Thyroid gland (tissue), 4 donors: ENCODE measurements around the gene PLPPR5. TPM values are rescaled to one million over a fixed set of nuclear protein-coding genes. Genes with fewer than 3 reads are reported as not detected.

Source experiments
- DNase-seq, 2 donors: peaks; one replicate each; pipeline ENCODE4 v3.0.0-alpha.2; 2019
- H3K27ac ChIP-seq, 3 donors: fragments of 200-600 bp; sonication (generic); 1 replicate in 2 of 3; 2 replicates in 1 of 3; pipeline ENCODE4 v1.5.1; 2016 to 2019; ENCODE audit warnings: mild to moderate bottlenecking in 1 of 3, moderate library complexity in 1 of 3
- H3K27me3 ChIP-seq: fragments of 200-600 bp; sonication (generic); one replicate; pipeline ENCODE4 v1.5.1; 2019
- H3K36me3 ChIP-seq, 2 donors: fragments of 200-600 bp; sonication (generic); one replicate each; pipeline ENCODE4 v1.5.1; 2016 to 2019
- H3K4me1 ChIP-seq, 2 donors: fragments of 200-600 bp; sonication (generic); one replicate each; pipeline ENCODE4 v1.5.1; 2017 to 2019
- H3K4me3 ChIP-seq, 3 donors: fragments of 200-600 bp; sonication (generic); replicated peaks in 1 of 3; 1 replicate in 2 of 3; 2 replicates in 1 of 3; pipeline ENCODE4 v1.5.1; 2016; ENCODE audit warnings: mild to moderate bottlenecking in 1 of 3
- H3K9me3 ChIP-seq: fragments of 200-600 bp; sonication (generic); one replicate; pipeline ENCODE4 v1.5.1; 2017
- POLR2A ChIP-seq, 2 donors: fragments of 450-650 bp; IDR thresholded peaks; one replicate each; pipeline ENCODE4 v1.6.1; 2017; ENCODE audit warnings: antibody characterized with exemption in 2 of 2, mild to moderate bottlenecking in 2 of 2, moderate library complexity in 1 of 2
- WGBS, 2 donors: methylation state at CpG; one replicate each; pipeline ENCODE4 v1.1.5; 2017; 5-methylcytosine and 5-hydroxymethylcytosine counted together
- intact Hi-C: fragments of 100-400 bp; cut with DNase I; formaldehyde crosslinking; loops from one replicate; pipeline ENCODE4 v1.15.1; 2023
- total RNA-seq, 4 donors: library from RNA; depleted of rRNA; stranded (reverse); fragments of >200 nt; gene quantifications; one replicate each; pipeline ENCODE4 v1.2.3, GENCODE V29; 2016
- TF ChIP-seq, protein P1 (sequence below), 6 experiments: fragments of 200-600 bp in 3 of 6; fragments of 450-650 bp in 3 of 6; sonication (generic) in 3 of 6; IDR thresholded peaks; one replicate each; pipeline ENCODE4 v1.5.1; 2016 to 2019; ENCODE audit warnings: antibody characterized with exemption in 6 of 6, mild to moderate bottlenecking in 2 of 6, inconsistent platforms in 1 of 6, moderate library complexity in 1 of 6

PLPPR5 gene
- total RNA-seq, 4 donors from 2014 or later, result not detected

GRCh38 chr1:99003581-99004253 is 944 bp downstream of the PLPPR5 start:
- intact Hi-C loops, result no loop called here
- Histone ChIP-seq H3K36me3 (no peaks in the 10 kb centered on the region), H3K27me3 (peaks cover 8% of the 10 kb centered on the region), H3K4me1 (peaks cover 0 to 16% of the 10 kb centered on the region in 2 donors), H3K4me3 (no peak overlapping the region), H3K9me3 (no peaks in the 10 kb centered on the region), H3K27ac (no peak overlapping the region)
- TF ChIP-seq, protein P1, sequence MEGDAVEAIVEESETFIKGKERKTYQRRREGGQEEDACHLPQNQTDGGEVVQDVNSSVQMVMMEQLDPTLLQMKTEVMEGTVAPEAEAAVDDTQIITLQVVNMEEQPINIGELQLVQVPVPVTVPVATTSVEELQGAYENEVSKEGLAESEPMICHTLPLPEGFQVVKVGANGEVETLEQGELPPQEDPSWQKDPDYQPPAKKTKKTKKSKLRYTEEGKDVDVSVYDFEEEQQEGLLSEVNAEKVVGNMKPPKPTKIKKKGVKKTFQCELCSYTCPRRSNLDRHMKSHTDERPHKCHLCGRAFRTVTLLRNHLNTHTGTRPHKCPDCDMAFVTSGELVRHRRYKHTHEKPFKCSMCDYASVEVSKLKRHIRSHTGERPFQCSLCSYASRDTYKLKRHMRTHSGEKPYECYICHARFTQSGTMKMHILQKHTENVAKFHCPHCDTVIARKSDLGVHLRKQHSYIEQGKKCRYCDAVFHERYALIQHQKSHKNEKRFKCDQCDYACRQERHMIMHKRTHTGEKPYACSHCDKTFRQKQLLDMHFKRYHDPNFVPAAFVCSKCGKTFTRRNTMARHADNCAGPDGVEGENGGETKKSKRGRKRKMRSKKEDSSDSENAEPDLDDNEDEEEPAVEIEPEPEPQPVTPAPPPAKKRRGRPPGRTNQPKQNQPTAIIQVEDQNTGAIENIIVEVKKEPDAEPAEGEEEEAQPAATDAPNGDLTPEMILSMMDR (IDR thresholded peaks at IDR 0.05), result no peak
- no peak for TF ChIP-seq POLR2A (IDR thresholded peaks at IDR 0.05)
- DNase-seq, result no peak
- WGBS, 2 donors, result 9% methylated on average over 20 of the region's 20 CpGs

GRCh38 chr1:98992844-98993243 is 11.8 kb downstream of the PLPPR5 start:
- intact Hi-C loops, result no loop called here
- no peaks in the 10 kb centered on the region for H3K9me3 ChIP-seq
- H3K4me1 ChIP-seq, result no peaks in the 10 kb centered on the region
- DNase-seq, result no peak
- H3K27me3 ChIP-seq, result no peaks in the 10 kb centered on the region
- no peak overlapping the region for H3K27ac ChIP-seq
- 71 to 72% methylated on average over 3 of the region's 3 CpGs for WGBS, 2 donors
- TF ChIP-seq, protein P1 (IDR thresholded peaks at IDR 0.05), result no peak
- no peak for TF ChIP-seq POLR2A (IDR thresholded peaks at IDR 0.05)
- H3K4me3 ChIP-seq, result no peak overlapping the region
- no peaks in the 10 kb centered on the region for H3K36me3 ChIP-seq

DNA sequence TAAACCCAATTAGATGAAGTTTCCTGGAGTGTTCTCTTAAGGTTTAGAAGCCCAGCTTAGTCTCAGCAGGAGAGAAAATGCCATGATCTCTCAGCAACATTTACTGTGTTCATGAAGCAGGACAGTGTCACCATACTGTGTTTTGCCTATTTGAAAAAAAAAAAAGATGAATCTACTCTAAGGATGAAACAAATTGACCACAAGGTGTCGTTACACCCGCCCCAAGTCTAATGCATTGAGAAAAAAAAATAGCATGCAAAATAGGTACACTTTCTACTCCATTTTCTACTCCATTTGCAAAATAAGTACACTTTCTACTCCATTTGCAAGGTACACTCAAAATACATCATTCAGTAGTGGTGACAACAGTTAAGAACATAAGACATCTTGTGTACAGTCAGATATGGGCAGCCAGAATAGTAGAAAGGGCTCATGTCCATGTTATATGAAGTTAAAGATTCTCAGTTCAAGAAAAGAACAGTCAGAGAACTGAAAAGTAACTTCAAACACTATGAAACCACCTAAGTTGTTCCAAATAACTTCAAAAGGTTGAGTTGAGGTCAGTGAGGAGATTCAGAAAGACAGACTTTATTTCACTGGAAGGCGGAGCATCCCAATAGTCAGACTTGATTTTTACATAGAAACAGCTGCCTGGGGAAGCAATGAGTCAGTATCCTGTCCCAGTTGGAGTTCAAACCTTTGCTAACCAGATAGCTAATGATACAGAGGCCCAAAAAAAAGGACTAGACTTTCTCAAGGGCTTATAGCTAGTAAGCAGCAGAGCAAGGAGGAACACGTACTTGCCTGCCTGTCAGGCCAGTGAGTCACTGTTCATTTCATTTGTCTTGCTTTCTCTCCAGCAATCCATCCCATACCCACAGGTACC is 13.3 kb downstream of the PLPPR5 start:
- no peaks in the 10 kb centered on the region for H3K4me1 ChIP-seq
- WGBS, 2 donors, result 71% methylated on average over 4 of the region's 4 CpGs

GRCh38 chr1:98989556-98989907 is 15.1 kb downstream of the PLPPR5 start:
- TF ChIP-seq POLR2A (IDR thresholded peaks at IDR 0.05), result no peak
- TF ChIP-seq, protein P1 (IDR thresholded peaks at IDR 0.05), result no peak
- Histone ChIP-seq H3K4me3 (no peak overlapping the region), H3K4me1 (no peaks in the 10 kb centered on the region), H3K9me3 (no peaks in the 10 kb centered on the region), H3K27ac (no peak overlapping the region), H3K36me3 (no peaks in the 10 kb centered on the region), H3K27me3 (no peaks in the 10 kb centered on the region)
- no peak for DNase-seq
- WGBS, 2 donors, result 86 to 89% methylated on average over 1 of the region's 1 CpG
- intact Hi-C loops, result no loop called here

More for the DNA sequence above, 13.3 kb downstream of the PLPPR5 start:
- TF ChIP-seq, protein P1 (IDR thresholded peaks at IDR 0.05), result no peak
- no peak for TF ChIP-seq POLR2A (IDR thresholded peaks at IDR 0.05)
- no peak for DNase-seq
- no peak overlapping the region for H3K27ac ChIP-seq
- no peaks in the 10 kb centered on the region for H3K36me3 ChIP-seq
- no peak overlapping the region for H3K4me3 ChIP-seq
- H3K9me3 ChIP-seq, result no peaks in the 10 kb centered on the region
- no peaks in the 10 kb centered on the region for H3K27me3 ChIP-seq
- intact Hi-C loops, result no loop called here
